CD14-positive monocyte (primary cell): ENCODE results near the gene SLC6A1. TPM values are rescaled to one million over a fixed set of nuclear protein-coding genes. Genes with fewer than 3 reads are reported as not detected.

ENCODE experiments used
- DNase-seq, 3 donors: peaks; one replicate each; pipeline ENCODE4 v3.0.0-alpha.2; 2011 to 2022
- H2AFZ ChIP-seq: 2 replicates; pipeline ENCODE4 v1.6.0; 2012; ENCODE audit warnings: mild to moderate bottlenecking, low read depth, low read length, inconsistent platforms; ENCODE audit not compliant: insufficient read depth, poor library complexity, severe bottlenecking
- H3K27ac ChIP-seq, 2 donors: 1 replicate in 1 of 2; 2 replicates in 1 of 2; pipeline ENCODE4 v1.5.1; 2012 to 2013; ENCODE audit warnings: low read length in 2 of 2, control low read depth in 1 of 2, inconsistent platforms in 1 of 2, low read depth in 1 of 2, mild to moderate bottlenecking in 1 of 2
- H3K27me3 ChIP-seq, 2 donors: one replicate each; pipeline versions ENCODE4 v1.6.0 to v1.6.1; 2011 to 2013; ENCODE audit warnings: low read length in 2 of 2; ENCODE audit not compliant: control insufficient read depth in 2 of 2, insufficient read depth in 2 of 2
- H3K36me3 ChIP-seq, 2 donors: replicated peaks in 1 of 2; 1 replicate in 1 of 2; 2 replicates in 1 of 2; pipeline versions ENCODE4 v1.5.1 to v1.6.1; 2012 to 2013; ENCODE audit warnings: low read length in 2 of 2, control low read depth in 1 of 2, inconsistent platforms in 1 of 2, mild to moderate bottlenecking in 1 of 2; ENCODE audit not compliant: insufficient read depth in 2 of 2, control insufficient read depth in 1 of 2
- H3K4me1 ChIP-seq, 2 donors: 1 replicate in 1 of 2; 2 replicates in 1 of 2; pipeline versions ENCODE4 v1.5.1 to v1.6.1; 2012 to 2013; ENCODE audit warnings: low read length in 2 of 2, control low read depth in 1 of 2, inconsistent platforms in 1 of 2, mild to moderate bottlenecking in 1 of 2, moderate library complexity in 1 of 2; ENCODE audit not compliant: insufficient read depth in 2 of 2, control insufficient read depth in 1 of 2
- H3K4me2 ChIP-seq: replicated peaks from 2 replicates; pipeline ENCODE3; 2012; ENCODE audit warnings: low read length, moderate library complexity, mild to moderate bottlenecking; ENCODE audit not compliant: poor library complexity, severe bottlenecking; ENCODE audit errors: extremely low read depth
- H3K4me3 ChIP-seq, 3 experiments: fragments of 200-600 bp in 1 of 3; sonication (generic) in 1 of 3; replicated peaks in 1 of 3; 1 replicate in 2 of 3; 2 replicates in 1 of 3; pipeline ENCODE4 v1.5.1; 2011 to 2013; ENCODE audit warnings: low read length in 3 of 3, mild to moderate bottlenecking in 3 of 3, control low read depth in 2 of 3, low read depth in 2 of 3, inconsistent platforms in 1 of 3, moderate library complexity in 1 of 3
- H3K79me2 ChIP-seq: 2 replicates; pipeline ENCODE4 v1.6.0; 2012; ENCODE audit warnings: mild to moderate bottlenecking, control low read depth, inconsistent platforms, low read length, moderate library complexity; ENCODE audit not compliant: insufficient read depth
- H3K9ac ChIP-seq: 2 replicates; pipeline ENCODE4 v1.6.0; 2017; ENCODE audit warnings: low read length, mild to moderate bottlenecking; ENCODE audit not compliant: insufficient read depth, poor library complexity, severe bottlenecking
- H3K9me3 ChIP-seq, 2 donors: replicated peaks in 1 of 2; 1 replicate in 1 of 2; 2 replicates in 1 of 2; pipeline versions ENCODE4 v1.5.1 to v1.6.1; 2012 to 2013; ENCODE audit warnings: low read length in 2 of 2, control low read depth in 1 of 2; ENCODE audit not compliant: control insufficient read depth in 1 of 2, insufficient read depth in 1 of 2
- H4K20me1 ChIP-seq: 2 replicates; pipeline ENCODE4 v1.6.0; 2012; ENCODE audit warnings: mild to moderate bottlenecking, low read length, control low read depth, moderate library complexity; ENCODE audit not compliant: insufficient read depth
- H3K27ac Mint-ChIP-seq, 7 donors: one replicate each; pipeline ENCODE4 v1.8.0; 2020; ENCODE audit warnings: mild to moderate bottlenecking in 7 of 7, mixed read lengths in 7 of 7, moderate library complexity in 6 of 7, inconsistent platforms in 2 of 7
- H3K27me3 Mint-ChIP-seq, 3 donors: one replicate each; pipeline ENCODE4 v1.8.0; 2021 to 2022; ENCODE audit warnings: low read depth in 3 of 3, mild to moderate bottlenecking in 3 of 3, mixed read lengths in 3 of 3, moderate library complexity in 3 of 3, inconsistent platforms in 1 of 3
- H3K36me3 Mint-ChIP-seq, 2 donors: one replicate each; pipeline ENCODE4 v1.8.0; 2020; ENCODE audit warnings: mixed read lengths in 2 of 2, inconsistent platforms in 1 of 2, mild to moderate bottlenecking in 1 of 2
- H3K4me1 Mint-ChIP-seq: one replicate; pipeline ENCODE4 v1.8.0; 2020; ENCODE audit warnings: mild to moderate bottlenecking, mixed read lengths
- H3K4me3 Mint-ChIP-seq, 2 donors: one replicate each; pipeline ENCODE4 v1.8.0; 2020; ENCODE audit warnings: mild to moderate bottlenecking in 2 of 2, mixed read lengths in 2 of 2, moderate library complexity in 1 of 2
- H3K9me3 Mint-ChIP-seq, 7 donors: one replicate each; pipeline ENCODE4 v1.8.0; 2020 to 2022; ENCODE audit warnings: mixed read lengths in 7 of 7, mild to moderate bottlenecking in 6 of 7, moderate library complexity in 6 of 7, inconsistent platforms in 2 of 7
- WGBS: methylation state at CpG from one replicate; pipeline ENCODE4 v1.1.5; 2013; ENCODE audit warnings: missing lambda C conversion rate; ENCODE audit not compliant: insufficient coverage; 5-methylcytosine and 5-hydroxymethylcytosine counted together
- intact Hi-C, 2 donors: fragments of 100-400 bp; cut with micrococcal nuclease; formaldehyde crosslinking; loops; one replicate each; pipeline versions ENCODE4 v1.15.0 to v1.15.1; 2023
- polyA plus RNA-seq, 3 donors: library from polyadenylated mRNA; depleted of rRNA in 1 of 3; unstranded in 2 of 3; stranded (reverse) in 1 of 3; fragments of 300-500 nt in 2 of 3; fragments of >200 nt in 1 of 3; fragmentation: Illumina TruSeq in 2 of 3; gene quantifications; 1 replicate in 2 of 3; 2 replicates in 1 of 3; pipeline ENCODE4 v1.2.3, GENCODE V29; 2012 to 2021
- TF ChIP-seq, protein P1 (sequence below): fragments of 200-600 bp; IDR thresholded peaks from one replicate; pipeline ENCODE4 v1.8.0; 2022; ENCODE audit warnings: antibody characterized with exemption, mild to moderate bottlenecking

The SLC6A1 gene
- polyA plus RNA-seq, 3 donors, result not detected

DNA sequence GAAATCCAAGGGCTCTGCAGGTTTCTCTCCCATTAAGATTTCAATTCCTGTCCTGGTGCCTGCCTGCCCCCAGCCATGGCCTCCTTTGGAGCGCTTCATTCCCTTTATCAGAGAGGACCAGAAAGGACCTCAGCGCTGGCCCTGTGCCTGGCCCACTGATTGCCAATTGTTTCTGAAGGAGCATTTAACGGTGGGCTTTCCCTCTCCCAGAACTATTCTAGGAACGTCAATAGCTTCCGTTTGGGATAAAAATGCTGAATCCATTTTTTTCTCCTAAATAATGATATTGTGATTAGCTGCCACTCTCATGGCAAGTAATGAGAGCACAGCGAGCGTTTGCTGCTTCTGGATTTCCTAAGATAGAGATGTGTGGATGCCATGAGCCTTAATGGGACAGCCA lies 12.2 kb upstream of the SLC6A1 start:
- intact Hi-C loops, result no loop called here

GRCh38 chr3:10981031-10981430 lies 11.5 kb upstream of the SLC6A1 start:
- intact Hi-C loops, result no loop called here
- no peaks in the 10 kb centered on the region for H3K36me3 Mint-ChIP-seq
- no peaks in the 10 kb centered on the region for H4K20me1 ChIP-seq
- no peak for DNase-seq
- 83% methylated on average over 1 of the region's 3 CpGs for WGBS
- H3K4me1 ChIP-seq, result no peaks in the 10 kb centered on the region
- no peaks in the 10 kb centered on the region for H3K79me2 ChIP-seq
- TF ChIP-seq, protein P1, sequence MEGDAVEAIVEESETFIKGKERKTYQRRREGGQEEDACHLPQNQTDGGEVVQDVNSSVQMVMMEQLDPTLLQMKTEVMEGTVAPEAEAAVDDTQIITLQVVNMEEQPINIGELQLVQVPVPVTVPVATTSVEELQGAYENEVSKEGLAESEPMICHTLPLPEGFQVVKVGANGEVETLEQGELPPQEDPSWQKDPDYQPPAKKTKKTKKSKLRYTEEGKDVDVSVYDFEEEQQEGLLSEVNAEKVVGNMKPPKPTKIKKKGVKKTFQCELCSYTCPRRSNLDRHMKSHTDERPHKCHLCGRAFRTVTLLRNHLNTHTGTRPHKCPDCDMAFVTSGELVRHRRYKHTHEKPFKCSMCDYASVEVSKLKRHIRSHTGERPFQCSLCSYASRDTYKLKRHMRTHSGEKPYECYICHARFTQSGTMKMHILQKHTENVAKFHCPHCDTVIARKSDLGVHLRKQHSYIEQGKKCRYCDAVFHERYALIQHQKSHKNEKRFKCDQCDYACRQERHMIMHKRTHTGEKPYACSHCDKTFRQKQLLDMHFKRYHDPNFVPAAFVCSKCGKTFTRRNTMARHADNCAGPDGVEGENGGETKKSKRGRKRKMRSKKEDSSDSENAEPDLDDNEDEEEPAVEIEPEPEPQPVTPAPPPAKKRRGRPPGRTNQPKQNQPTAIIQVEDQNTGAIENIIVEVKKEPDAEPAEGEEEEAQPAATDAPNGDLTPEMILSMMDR, result no peak
- no peak overlapping the region for H3K9ac ChIP-seq
- no peak overlapping the region for H2AFZ ChIP-seq
- peaks cover 0 to under 1% of the 10 kb centered on the region in 2 donors for H3K9me3 ChIP-seq
- H3K4me1 Mint-ChIP-seq, result no peaks in the 10 kb centered on the region
- H3K9me3 Mint-ChIP-seq, result peaks cover 0 to 3% (median 0%) of the 10 kb centered on the region in 7 donors
- peaks cover 22 to 40% (median 36%) of the 10 kb centered on the region in 3 donors for H3K27me3 Mint-ChIP-seq
- H3K4me2 ChIP-seq, result no peak overlapping the region
- H3K27me3 ChIP-seq, result peaks cover 6 to 18% of the 10 kb centered on the region in 2 donors
- H3K36me3 ChIP-seq, result no peaks in the 10 kb centered on the region
- no peak overlapping the region for H3K27ac ChIP-seq
- H3K4me3 Mint-ChIP-seq, result no peak overlapping the region
- H3K27ac Mint-ChIP-seq, result peak overlapping the region in 2 of 7 donors; percentile 21 to 36
- no peak overlapping the region for H3K4me3 ChIP-seq

More for the DNA sequence above, 12.2 kb upstream of the SLC6A1 start:
- H3K36me3 ChIP-seq, result no peaks in the 10 kb centered on the region
- H3K27me3 ChIP-seq, result peaks cover 6 to 21% of the 10 kb centered on the region in 2 donors
- H3K4me2 ChIP-seq, result no peak overlapping the region
- Mint-ChIP-seq H3K27me3 (peaks cover 22 to 40% (median 36%) of the 10 kb centered on the region in 3 donors), H3K4me3 (no peak overlapping the region), H3K36me3 (no peaks in the 10 kb centered on the region), H3K27ac (no peak overlapping the region), H3K4me1 (no peaks in the 10 kb centered on the region), H3K9me3 (peaks cover 0 to 6% (median 2%) of the 10 kb centered on the region in 7 donors)
- no peak for DNase-seq
- WGBS, result 100% methylated on average over 1 of the region's 7 CpGs
- TF ChIP-seq, protein P1, result no peak
- H3K4me1 ChIP-seq, result no peaks in the 10 kb centered on the region
- no peak overlapping the region for H2AFZ ChIP-seq
- H3K9ac ChIP-seq, result no peak overlapping the region
- H3K79me2 ChIP-seq, result no peaks in the 10 kb centered on the region
- peaks cover 0 to 3% of the 10 kb centered on the region in 2 donors for H3K9me3 ChIP-seq
- H4K20me1 ChIP-seq, result no peaks in the 10 kb centered on the region
- H3K27ac ChIP-seq, result no peak overlapping the region
- H3K4me3 ChIP-seq, result no peak overlapping the region
